Skeletal muscle tissue (tissue), 4 donors: ENCODE measurements around the gene ARHGAP15. TPM values are rescaled to one million over a fixed set of nuclear protein-coding genes. Genes with fewer than 3 reads are reported as not detected.

Experiments used
- H3K27ac ChIP-seq: one replicate; pipeline ENCODE4 v1.7.0; 2013; ENCODE audit warnings: mild to moderate bottlenecking, low read depth, low read length, inconsistent platforms
- H3K27me3 ChIP-seq, 3 donors: one replicate each; pipeline ENCODE4 v1.7.0; 2013; ENCODE audit warnings: low read length in 3 of 3; ENCODE audit not compliant: control insufficient read depth in 3 of 3, insufficient read depth in 3 of 3
- H3K36me3 ChIP-seq, 3 donors: one replicate each; pipeline ENCODE4 v1.7.0; 2013; ENCODE audit warnings: low read length in 3 of 3; ENCODE audit not compliant: control insufficient read depth in 3 of 3, insufficient read depth in 3 of 3
- H3K4me1 ChIP-seq, 3 donors: one replicate each; pipeline ENCODE4 v1.7.0; 2013; ENCODE audit warnings: low read length in 3 of 3, mild to moderate bottlenecking in 3 of 3; ENCODE audit not compliant: control insufficient read depth in 3 of 3, insufficient read depth in 3 of 3
- H3K4me3 ChIP-seq, 3 donors: one replicate each; pipeline ENCODE4 v1.7.0; 2013; ENCODE audit warnings: low read length in 3 of 3
- H3K9ac ChIP-seq, 3 donors: one replicate each; pipeline ENCODE4 v1.7.0; 2013; ENCODE audit warnings: low read length in 3 of 3, mild to moderate bottlenecking in 3 of 3, moderate library complexity in 2 of 3, low read depth in 1 of 3
- H3K9me3 ChIP-seq, 3 donors: one replicate each; pipeline ENCODE4 v1.7.0; 2013; ENCODE audit warnings: low read length in 3 of 3; ENCODE audit not compliant: control insufficient read depth in 3 of 3
- total RNA-seq: library from RNA; depleted of rRNA; stranded (reverse); fragments of >200 nt; gene quantifications from one replicate; pipeline ENCODE4 v1.2.3, GENCODE V29; 2014
- donor health status: Osteomylitis.

The ARHGAP15 gene
- total RNA-seq, 1 donor from 2014 or later = 33.9 TPM

DNA sequence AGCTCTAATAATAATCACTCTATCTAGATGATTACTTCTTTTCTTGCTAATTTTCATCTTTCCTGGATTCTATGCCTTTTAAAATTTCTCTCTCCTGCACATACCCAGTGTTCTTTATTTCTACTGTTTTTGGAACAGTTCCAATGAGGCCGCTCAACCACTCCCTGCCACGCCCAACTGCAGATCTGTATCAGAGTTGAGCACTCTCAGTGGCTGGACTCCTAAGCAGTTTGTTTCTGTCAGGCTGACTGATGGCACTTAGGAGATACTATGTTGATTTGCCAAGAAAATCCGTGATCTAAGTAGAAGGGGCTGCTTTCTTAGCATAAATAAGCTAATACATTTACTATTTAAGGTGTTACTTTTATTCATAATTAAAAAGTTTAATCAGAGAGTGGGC, 192.8 kb downstream of the ARHGAP15 start:
- no peak overlapping the region for H3K9ac ChIP-seq
- H3K9me3 ChIP-seq = no peaks in the 10 kb centered on the region
- H3K4me3 ChIP-seq = no peak overlapping the region
- H3K27me3 ChIP-seq = no peaks in the 10 kb centered on the region
- H3K27ac ChIP-seq = no peak overlapping the region
- H3K36me3 ChIP-seq = no peaks in the 10 kb centered on the region
- H3K4me1 ChIP-seq = no peaks in the 10 kb centered on the region

DNA sequence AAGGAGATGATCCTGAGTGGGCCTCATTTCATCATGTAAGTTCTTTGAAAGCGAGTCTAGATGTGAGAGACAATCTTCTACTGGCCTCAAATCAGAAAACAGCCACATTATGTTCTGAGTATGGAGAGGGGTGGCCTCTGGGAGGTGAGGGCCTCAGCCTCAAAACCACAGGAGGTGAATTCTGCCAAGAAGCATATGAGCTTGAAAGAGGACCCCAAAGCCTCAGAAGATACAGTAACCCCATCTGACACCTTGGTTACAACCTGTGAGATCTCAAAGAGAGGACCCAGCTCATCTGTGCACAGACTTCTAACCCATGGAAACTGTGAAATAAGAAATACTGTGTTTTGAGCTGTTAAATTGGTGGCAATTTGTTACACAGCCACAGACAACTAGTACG, 200.1 kb downstream of the ARHGAP15 start:
- H3K27ac ChIP-seq = no peak overlapping the region

GRCh38 chr2:143333168-143333791, 204.1 kb downstream of the ARHGAP15 start:
- Histone ChIP-seq H3K4me3 (no peak overlapping the region), H3K9ac (no peak overlapping the region), H3K9me3 (no peaks in the 10 kb centered on the region), H3K27me3 (no peaks in the 10 kb centered on the region), H3K4me1 (no peaks in the 10 kb centered on the region), H3K27ac (no peak overlapping the region), H3K36me3 (no peaks in the 10 kb centered on the region)

More for the DNA sequence above, 200.1 kb downstream of the ARHGAP15 start:
- H3K36me3 ChIP-seq = no peaks in the 10 kb centered on the region
- H3K9ac ChIP-seq = no peak overlapping the region
- no peaks in the 10 kb centered on the region for H3K9me3 ChIP-seq
- no peaks in the 10 kb centered on the region for H3K27me3 ChIP-seq
- no peak overlapping the region for H3K4me3 ChIP-seq
- H3K4me1 ChIP-seq = no peaks in the 10 kb centered on the region

GRCh38 chr2:143333847-143334246, 204.6 kb downstream of the ARHGAP15 start:
- Histone ChIP-seq H3K36me3 (no peaks in the 10 kb centered on the region), H3K4me1 (no peaks in the 10 kb centered on the region), H3K27me3 (no peaks in the 10 kb centered on the region), H3K9me3 (no peaks in the 10 kb centered on the region), H3K4me3 (no peak overlapping the region), H3K27ac (no peak overlapping the region), H3K9ac (no peak overlapping the region)

DNA sequence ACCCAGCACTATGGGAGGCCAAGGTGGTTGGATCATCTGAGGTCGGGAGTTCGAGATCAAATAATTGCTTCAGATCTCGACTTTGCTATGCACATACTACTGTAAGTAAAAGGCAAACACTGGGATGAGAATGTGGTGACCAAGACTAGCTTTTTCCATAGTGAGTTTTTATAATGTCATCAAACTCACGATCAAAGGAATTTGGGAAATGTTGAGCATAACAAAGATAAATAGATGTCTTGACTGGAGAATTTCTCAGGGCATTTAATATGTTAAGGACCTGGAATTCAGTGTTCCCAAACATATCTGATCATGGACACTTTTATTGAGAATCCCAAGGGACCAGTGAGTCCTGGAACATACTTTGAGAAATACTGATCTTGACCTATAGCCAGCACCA, 205.6 kb downstream of the ARHGAP15 start:
- Histone ChIP-seq H3K9me3 (no peaks in the 10 kb centered on the region), H3K36me3 (no peaks in the 10 kb centered on the region), H3K4me1 (no peaks in the 10 kb centered on the region), H3K9ac (no peak overlapping the region), H3K27ac (no peak overlapping the region), H3K4me3 (no peak overlapping the region), H3K27me3 (no peaks in the 10 kb centered on the region)

DNA sequence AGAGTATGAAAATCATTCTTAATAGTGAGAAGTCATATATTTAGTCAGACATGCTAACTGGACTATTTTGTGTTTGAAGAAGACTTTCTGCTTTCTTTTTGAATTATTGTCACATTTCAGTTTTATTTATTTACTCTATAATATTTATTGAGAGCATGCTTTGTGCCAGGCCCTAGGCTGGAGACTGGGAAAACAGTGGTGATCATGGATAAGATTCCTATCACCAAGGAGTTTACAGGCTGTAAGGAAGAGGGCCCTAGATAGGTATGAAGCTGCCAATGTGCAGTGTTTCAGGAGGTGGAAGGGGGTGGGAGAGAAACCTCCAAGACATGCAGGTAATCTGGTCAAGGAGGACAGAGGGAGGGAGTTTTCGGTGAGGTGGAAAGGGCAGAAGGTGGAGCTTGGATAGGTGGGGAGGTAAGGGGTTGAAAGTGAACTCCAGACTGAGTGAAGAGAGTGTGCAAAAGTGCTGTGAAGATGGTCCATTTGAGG, 207.5 kb downstream of the ARHGAP15 start:
- no peak overlapping the region for H3K27ac ChIP-seq
- no peak overlapping the region for H3K9ac ChIP-seq
- no peaks in the 10 kb centered on the region for H3K4me1 ChIP-seq
- H3K4me3 ChIP-seq = no peak overlapping the region
- H3K9me3 ChIP-seq = no peaks in the 10 kb centered on the region
- H3K36me3 ChIP-seq = no peaks in the 10 kb centered on the region
- H3K27me3 ChIP-seq = no peaks in the 10 kb centered on the region

DNA sequence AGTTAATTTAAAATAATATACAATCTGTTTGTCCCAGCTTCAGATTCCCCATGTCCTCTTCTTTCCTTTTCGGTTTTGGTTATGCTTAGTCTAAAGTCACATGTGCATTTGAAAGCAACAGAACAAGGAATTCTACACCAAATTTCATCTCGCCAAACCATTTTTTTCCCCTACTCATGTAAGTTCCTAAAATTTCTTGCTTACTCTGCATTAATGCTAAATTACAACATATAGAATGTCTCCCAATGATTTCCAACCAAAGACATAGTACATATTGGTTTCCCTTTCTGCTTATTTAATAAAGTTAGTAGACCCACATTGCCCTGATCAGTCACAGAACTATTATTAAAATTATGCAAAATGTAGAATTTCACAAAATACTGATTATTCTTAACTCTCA, 212.3 kb downstream of the ARHGAP15 start:
- H3K9me3 ChIP-seq = no peaks in the 10 kb centered on the region
- no peaks in the 10 kb centered on the region for H3K4me1 ChIP-seq
- no peak overlapping the region for H3K4me3 ChIP-seq
- no peak overlapping the region for H3K9ac ChIP-seq
- H3K27ac ChIP-seq = no peak overlapping the region
- H3K36me3 ChIP-seq = no peaks in the 10 kb centered on the region
- H3K27me3 ChIP-seq = no peaks in the 10 kb centered on the region

DNA sequence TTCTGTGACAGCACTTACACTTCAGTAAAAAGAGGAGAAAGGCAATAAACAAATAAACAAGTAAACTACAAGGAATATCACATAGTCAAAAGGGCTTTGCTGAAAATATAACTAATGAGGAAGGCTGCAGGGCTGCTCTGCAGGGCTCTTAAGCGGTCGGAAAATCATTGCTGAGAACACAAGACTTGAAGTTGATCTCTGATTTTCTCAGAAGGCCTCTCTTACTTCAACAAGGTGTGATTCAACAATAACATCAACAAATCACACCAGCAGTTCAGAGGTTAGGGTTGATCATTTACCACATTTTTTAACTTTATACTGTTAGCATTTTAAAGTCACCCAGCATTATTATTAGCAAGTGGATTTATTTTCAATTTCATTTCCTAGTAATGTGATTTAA, 215.6 kb downstream of the ARHGAP15 start:
- H3K4me1 ChIP-seq = no peaks in the 10 kb centered on the region
- no peak overlapping the region for H3K27ac ChIP-seq
- no peaks in the 10 kb centered on the region for H3K36me3 ChIP-seq

GRCh38 chr2:143345887-143346787, 216.9 kb downstream of the ARHGAP15 start:
- Histone ChIP-seq H3K27ac (no peak overlapping the region), H3K27me3 (no peaks in the 10 kb centered on the region), H3K4me3 (no peak overlapping the region), H3K4me1 (no peaks in the 10 kb centered on the region), H3K9me3 (no peaks in the 10 kb centered on the region), H3K9ac (no peak overlapping the region), H3K36me3 (no peaks in the 10 kb centered on the region)

More for the DNA sequence above, 215.6 kb downstream of the ARHGAP15 start:
- no peak overlapping the region for H3K9ac ChIP-seq
- no peaks in the 10 kb centered on the region for H3K9me3 ChIP-seq
- no peaks in the 10 kb centered on the region for H3K27me3 ChIP-seq
- H3K4me3 ChIP-seq = no peak overlapping the region

DNA sequence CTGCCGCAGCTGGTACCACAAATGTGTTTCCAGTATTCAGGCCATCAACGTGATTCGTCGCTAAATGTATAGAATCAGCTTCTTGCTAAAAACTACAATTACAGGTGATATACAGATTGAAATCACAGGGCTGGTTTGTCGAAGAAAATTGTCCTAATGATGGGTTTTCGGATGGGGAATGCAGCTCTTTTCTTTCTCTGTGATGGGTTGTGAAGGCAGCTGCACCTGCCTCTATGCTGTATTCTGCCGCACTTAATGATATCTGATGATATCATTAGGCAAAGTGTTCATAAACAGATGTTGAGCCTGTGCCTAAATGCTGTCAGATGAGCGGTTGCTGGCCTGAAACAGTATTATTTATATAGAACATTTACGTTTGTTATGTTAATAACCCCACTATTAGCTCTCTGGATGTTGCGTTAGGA, 218.1 kb downstream of the ARHGAP15 start:
- H3K9me3 ChIP-seq = no peaks in the 10 kb centered on the region
- no peak overlapping the region for H3K4me3 ChIP-seq
- no peaks in the 10 kb centered on the region for H3K4me1 ChIP-seq
- H3K36me3 ChIP-seq = no peaks in the 10 kb centered on the region
- no peak overlapping the region for H3K9ac ChIP-seq
- H3K27me3 ChIP-seq = no peaks in the 10 kb centered on the region
- no peak overlapping the region for H3K27ac ChIP-seq
